HG03432 (cell line): Measurements from ENCODE around the gene CMC2.

Source experiments
- ATAC-seq: cut with Tn5 transposase; IDR thresholded peaks from one replicate; pipeline ENCODE4 v1.9.1; 2021; ENCODE audit warnings: mild to moderate bottlenecking, moderate library complexity; ENCODE audit not compliant: unreplicated experiment

CMC2 gene

DNA sequence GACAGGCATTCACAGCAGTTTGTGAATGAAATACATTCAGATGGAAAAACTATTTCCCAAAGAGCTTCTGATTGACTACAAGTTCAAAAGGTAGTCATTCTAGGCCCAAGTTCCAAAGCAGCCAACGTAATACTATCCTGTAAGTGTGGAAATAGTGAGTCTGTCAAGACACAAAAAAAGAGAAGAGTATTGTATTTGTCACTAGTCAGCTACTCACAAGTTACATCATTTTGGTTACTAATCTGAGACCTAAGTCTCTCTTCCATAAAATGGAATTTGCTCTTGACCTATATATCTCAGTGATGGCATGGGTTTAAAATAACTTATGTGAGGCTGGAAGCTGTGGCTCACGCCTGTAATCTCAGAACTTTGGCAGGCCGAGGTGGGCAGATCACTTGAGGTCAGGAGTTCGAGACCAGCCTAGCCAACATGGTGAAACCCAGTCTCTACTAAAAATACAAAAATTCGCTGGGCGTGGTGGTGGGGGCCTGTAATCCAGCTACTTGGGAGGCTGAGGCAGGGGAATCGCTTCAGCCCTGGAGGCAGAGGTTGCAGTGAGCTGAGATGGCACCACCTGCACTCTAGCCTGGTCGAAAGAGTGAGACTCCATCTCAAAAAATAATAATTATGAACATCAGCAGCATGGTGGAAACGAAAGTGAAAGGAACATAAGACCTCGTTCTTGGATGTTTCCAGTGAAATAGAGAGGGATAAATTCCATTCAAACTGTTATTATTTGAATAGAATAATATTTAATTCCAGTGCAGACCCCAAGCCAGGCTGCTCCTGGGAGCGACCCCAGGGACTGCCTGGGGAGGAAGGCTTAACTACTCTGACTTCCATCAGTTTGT is 2.9 kb downstream of the CMC2 start:
- no peak for ATAC-seq

DNA sequence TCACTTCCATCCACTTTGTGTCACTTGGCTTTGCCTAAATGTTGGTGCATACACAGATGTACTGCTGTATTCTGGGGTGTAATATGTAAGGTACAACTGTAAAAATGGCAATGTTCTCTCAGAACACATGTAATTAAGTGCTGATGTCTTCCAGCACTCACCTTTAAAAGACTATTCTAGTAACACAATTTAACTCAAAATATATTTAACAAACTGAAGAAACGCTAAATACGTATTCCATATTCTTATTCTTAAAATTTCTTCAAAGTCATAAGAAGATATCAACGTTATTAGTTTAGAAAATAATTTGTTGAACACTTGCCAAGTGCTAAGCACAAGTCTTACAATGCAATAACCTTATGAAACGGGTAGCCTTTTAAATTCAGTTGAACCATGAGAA is 3.6 kb downstream of the CMC2 start:
- no peak for ATAC-seq

DNA sequence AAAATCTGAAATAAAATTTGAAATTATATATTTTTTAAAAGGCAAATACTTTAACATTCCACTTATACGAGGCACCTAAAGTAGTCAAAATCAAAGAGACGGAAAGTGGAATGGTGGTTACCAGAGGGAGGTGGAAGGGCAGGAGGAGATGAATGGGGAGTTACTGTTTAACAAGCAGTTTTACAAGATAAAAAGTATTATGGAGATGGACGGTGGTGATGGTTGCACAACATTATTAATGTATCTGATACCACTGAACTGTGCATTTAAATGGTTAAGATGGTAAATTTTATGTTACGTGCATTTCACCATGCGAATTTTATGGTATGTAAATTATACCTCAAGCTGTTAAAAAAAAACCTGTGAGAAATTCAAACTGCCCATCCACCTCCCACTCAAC is 5.4 kb downstream of the CMC2 start:
- ATAC-seq, result no peak

GRCh38 chr16:81000873-81001272 is 5.8 kb downstream of the CMC2 start:
- ATAC-seq, result no peak

- no peak for ATAC-seq
Measured at GRCh38 chr16:80997964-80998620, 8.6 kb downstream of the CMC2 start.

- peak; percentile 71 for ATAC-seq
Measured at GRCh38 chr16:80997139-80997798, 9.4 kb downstream of the CMC2 start.

GRCh38 chr16:80996688-80997138 is 10.0 kb downstream of the CMC2 start:
- no peak for ATAC-seq

- ATAC-seq, result no peak
Measured at GRCh38 chr16:80994451-80994850, 12.2 kb downstream of the CMC2 start.

GRCh38 chr16:80993834-80994233 is 12.9 kb downstream of the CMC2 start:
- ATAC-seq, result no peak

- no peak for ATAC-seq
Measured at GRCh38 chr16:80993307-80993706, 13.4 kb downstream of the CMC2 start.

GRCh38 chr16:80992676-80993293 is 13.9 kb downstream of the CMC2 start:
- ATAC-seq, result no peak

GRCh38 chr16:80991792-80992430 is 14.8 kb downstream of the CMC2 start:
- ATAC-seq, result no peak

GRCh38 chr16:80990978-80991377 is 15.7 kb downstream of the CMC2 start:
- ATAC-seq, result no peak

DNA sequence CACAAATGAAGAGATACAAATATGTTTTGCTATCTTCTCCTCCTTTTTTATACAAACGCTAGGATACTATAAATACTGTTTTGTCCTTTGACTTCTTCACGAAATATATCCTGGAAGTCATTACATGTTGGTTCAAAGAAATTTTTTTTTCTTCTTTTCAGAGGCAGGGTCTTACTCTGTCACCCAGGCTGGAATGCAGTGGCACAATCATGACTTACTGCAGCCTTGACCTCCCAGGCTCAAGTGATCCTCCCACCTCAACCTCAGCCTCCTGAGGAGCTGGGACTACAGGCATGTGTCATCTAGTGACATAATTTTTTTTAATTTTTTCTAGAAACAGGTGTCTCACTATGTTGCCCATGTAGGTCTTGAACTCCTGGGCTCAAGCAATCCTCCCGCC is 16.1 kb downstream of the CMC2 start:
- no peak for ATAC-seq

DNA sequence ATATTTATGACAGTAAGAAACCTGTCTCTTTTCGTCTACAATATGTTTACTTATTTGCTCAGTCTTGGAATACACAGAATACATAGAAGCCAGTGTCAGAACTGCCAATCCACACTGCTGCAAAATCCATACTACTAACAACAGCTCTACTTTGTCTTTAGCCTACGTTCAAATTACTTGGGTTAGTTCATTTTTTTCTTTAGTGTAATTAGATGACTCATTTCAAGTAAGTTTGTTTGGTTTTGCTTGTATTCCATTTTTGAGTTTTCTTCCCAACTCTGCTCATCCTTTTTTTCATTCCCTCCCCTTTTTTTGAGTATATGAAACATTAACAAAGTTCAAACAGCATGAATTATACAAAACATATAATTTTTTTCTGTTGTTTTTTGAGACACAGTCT is 16.9 kb downstream of the CMC2 start:
- ATAC-seq, result no peak

DNA sequence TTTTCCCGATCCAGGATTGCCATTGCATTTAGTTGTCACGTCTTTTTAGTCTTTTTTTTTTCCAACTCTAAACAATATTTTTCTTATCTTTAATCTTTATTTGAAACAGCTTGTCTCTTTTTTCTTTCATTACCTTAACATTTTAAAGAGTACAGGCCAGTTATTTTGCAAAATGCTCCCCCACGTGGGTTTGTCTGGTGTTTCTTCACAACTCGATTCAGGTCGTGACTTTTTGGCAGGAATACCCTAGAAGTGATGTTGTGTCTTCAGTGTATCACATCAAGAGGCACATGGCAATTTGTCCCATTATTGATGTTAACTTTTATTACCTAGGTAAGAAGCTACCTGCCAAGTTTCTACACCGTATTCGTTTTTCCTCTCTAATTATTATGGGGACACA is 17.9 kb downstream of the CMC2 start:
- ATAC-seq, result no peak

GRCh38 chr16:80986557-80986956 is 20.1 kb downstream of the CMC2 start:
- no peak for ATAC-seq

DNA sequence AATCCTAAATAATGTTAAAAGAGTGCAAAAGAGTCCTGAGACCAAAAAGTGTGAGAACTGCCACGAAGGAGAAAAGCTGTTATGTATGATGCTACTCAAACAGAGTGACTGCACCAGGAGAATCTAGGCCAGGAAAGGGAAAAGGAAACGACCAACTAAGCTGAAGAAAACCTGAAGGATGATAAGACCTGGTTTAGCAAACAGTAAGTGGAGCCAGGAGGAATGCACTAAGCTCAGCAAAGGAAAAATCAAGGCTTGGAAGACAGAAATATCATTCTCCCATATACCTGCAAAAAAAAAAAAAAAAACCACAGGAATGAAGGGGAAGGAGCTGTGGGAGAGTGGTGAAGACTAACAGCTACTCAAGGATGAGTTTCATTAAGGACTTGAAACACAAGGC is 21.1 kb downstream of the CMC2 start:
- no peak for ATAC-seq

DNA sequence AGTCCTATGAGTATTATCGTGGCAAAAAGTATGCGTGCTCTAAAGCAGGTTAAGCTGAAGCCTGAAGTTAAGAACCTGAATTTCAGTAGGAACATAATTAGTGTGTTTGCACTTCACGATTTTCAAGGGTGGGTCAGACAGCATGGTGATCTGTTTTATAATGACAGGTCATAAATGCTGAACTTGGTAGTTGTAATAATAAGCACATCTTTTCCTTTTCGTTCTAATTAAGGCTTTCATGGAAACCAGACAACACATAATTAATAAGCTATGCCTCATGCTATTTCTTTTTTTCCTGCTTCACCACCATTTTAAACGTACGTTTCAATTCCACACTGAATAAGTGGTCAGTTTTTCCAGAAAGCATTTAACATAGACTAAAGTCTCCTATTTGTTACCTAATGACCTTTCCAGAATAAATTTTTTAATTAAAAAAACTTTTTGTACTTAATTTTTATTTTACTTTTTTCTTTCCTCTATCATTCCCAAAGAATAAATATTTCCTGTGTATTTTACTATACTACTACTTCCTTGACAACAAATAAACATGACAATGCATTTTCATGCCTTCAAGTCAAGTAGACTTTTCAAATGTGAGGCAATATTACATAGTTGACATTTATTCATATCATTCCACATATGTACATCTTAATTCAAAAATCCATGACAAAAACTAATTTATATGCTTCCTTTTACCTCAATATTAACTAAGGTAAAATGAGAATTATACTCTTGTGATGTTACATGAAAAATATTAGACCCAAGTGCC is 22.4 kb downstream of the CMC2 start:
- ATAC-seq, result no peak

- no peak for ATAC-seq
Measured at GRCh38 chr16:80982646-80983045, 24.0 kb downstream of the CMC2 start.
